NCI-H82 treated with DMSO at 0.1 percent for 48 hours (cell line): ENCODE results near the gene DACT3.

Source experiments
- DNase-seq: peaks from one replicate; lab custom pipeline; 2025; ENCODE audit not compliant: unreplicated experiment; lab: John Stamatoyannopoulos, UW

The DACT3 gene, protein sequence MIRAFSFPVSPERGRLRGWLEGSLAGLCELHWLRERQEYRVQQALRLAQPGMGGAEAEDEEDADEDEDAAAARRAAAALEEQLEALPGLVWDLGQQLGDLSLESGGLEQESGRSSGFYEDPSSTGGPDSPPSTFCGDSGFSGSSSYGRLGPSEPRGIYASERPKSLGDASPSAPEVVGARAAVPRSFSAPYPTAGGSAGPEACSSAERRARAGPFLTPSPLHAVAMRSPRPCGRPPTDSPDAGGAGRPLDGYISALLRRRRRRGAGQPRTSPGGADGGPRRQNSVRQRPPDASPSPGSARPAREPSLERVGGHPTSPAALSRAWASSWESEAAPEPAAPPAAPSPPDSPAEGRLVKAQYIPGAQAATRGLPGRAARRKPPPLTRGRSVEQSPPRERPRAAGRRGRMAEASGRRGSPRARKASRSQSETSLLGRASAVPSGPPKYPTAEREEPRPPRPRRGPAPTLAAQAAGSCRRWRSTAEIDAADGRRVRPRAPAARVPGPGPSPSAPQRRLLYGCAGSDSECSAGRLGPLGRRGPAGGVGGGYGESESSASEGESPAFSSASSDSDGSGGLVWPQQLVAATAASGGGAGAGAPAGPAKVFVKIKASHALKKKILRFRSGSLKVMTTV

DNA sequence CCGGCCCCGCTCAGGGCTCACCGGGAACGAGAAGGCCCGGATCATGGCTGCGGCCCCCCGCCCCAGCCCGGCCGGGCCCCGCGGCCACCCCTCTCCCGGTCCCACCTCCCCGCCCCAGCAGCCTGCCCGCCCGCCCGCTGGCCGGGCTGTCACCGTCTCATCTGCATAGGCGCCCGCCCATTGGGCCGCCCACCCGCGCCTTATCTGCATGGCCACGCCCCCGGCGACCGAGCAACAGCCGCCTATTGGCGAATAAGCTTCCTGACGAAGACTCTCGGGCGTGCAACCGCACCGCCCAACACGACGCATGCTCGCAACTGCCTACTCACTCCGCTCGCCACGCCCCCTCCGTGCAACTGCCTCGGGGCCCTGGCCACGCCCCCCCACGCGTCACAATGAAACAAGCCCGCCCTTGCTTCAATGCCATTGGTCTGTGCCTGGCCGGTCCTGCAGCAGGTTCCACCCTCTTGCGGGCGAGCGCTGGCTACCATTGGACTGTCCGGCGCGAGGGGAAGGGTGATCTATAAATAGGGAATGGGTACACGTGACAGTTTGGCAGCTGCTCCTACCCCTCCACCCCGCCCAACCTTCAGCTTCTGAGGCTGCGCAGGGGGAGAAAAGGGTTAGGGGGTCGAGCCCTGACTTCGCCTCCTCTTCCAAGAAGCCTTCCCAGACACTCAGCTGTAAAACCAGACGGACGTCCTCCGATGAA, at the start of gene DACT3:
TSS of gene DACT3 (minus strand) at position 163 of the 712 bp plus-strand sequence. CDS start at position 45, 118 bp downstream.
- DNase-seq = peak; percentile 99

DNA sequence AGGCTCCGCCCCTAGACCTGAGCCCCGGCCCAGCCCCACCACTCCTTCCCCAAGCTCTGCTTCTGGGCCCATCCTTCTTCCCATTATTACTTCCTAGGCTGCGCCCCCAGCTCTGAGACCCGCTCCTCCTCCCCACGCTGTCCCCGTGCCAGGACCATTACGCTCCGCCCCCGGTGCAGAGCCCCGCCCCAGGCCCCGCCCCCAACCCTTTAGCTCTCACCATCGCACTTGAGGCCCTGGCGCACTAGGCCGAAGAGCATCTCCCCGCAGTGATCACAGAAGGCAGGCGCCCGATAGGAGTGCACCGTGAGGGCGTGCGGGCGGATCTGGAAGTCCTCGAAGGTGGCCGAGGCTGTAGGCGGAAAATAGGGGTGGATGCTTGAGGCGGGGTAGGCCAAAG, 49.7 kb upstream of the DACT3 start:
- no peak for DNase-seq

DNA sequence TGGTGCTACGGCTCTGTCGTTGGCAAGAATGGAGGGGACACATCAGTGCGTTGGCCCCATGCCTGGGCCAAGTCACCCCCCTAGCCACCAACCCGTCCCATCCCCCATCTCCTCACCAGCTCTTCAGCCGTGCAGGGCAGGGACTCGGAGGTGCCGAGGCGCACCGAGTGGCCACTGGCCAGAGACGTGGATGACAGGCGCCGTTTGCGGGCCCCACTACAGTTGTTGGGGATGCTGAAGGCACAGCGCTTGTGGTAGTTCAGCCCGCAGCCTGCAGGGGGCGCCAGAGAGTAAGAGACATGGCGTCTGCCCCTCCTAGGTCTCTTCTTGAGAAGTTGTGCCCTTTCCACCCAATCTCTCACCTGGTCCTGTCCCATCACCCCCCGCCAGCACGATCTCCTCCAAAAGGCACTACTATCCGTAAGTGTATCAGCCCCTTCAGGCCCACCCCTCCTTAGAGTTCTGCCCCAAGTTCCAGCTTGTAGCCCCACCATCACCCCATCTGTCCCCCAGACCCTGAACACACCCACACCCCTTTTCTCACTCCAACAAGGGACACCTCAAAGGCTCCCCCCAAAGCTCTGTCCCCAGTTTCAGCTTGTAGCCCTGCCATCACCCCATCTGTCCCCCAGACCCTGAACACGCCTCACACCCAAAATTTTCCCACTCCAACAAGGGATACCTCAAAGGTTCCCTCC, 43.5 kb upstream of the DACT3 start:
- no peak for DNase-seq

DNA sequence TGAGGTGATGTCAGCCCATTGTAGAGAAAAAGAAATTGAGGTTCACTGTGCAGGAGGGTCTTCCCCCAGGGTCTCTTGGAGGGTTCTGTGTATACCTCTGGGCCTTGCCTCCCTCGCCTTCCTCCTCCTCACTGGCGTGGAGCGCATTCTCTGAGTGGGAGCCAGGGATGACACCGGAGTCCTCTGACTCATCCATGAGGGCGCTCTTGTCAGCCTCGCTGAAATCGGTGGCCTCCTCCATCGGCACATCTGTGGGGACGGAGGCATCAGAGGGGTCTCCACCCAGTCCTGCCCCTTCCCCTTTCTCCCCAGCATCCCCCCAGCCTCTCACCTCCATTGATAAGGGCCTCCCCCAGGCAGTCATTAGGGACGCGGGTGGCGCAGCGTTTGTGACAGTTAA, 39.7 kb upstream of the DACT3 start:
- no peak for DNase-seq

DNA sequence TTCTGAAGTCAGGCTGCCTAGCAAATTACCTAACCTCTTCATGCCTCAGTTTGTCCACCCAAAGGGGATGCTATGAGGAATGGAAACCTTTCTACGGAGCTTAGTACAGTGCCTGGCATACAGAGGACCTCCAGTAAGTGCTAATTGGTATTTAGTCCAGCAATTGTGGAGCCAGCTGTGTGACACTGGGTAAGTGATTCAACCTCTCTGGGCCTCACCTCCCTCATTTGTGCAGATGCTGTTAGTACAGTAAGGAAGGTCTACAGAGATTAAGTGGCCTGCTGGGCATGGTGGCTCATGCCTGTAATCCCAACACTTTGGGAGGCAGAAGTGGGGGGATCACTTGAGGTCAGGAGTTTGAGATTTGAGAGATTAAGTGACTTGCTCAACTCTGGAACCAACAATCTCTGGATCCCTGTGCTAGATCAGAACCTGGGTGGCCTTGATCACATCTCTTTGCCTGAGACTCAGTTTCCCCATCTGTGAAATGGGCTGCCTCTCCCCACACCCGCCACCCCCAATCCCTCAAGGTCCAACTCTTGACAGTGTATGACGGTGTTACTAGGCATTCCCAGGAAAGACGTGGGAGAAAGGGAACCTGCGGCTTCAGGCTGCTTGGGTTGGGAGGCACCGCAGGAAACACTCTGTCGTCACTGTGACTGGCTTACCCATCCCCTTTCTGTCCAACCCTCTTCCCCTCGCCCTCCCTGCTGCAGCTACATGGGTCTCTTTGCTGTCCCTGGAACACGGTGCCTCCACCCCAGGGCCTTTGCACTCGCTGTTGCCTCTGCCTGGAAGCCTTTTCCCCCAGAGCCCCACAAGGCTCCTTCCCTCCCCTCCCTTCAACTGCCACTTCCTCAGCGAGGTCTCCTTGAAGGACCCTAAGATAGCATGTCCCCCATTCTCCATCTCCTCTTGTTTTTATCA, 37.7 kb upstream of the DACT3 start:
- no peak for DNase-seq

DNA sequence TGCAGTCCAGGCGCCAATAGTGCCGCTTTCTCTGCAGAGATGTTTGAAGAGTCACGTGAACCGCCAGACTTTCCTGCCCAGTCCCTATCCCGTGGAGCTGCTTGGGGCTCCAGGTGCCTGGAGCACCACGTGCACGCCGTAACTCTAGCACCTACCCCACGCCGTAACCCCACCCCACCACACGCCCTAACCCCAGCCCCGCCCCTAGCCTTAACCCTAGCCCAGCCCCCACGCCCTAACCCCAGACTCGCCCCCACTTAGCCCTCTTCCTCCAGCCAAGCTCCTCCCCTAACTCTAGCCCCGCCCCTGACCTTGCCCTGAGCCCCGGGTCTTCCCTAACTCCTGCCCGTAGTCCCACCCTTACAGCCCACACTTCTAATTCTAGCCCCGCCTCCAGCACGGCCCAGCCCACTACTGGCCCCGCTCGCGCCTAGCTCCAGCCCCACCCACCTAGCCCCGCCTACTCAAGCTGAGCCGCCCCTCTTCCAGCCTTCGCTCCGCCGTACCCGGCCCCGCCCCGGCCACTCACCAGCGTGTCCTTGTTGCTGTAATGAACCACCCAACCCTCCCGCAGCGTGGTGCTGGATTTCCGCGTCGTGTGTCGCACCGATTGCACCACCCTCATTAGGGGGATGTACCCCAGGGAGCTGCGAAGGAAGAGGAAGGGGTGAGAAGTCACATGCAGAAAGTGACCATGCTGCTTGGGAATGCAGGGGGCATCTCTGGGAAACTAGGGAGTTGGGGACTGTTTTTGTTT, 36.4 kb upstream of the DACT3 start:
- no peak for DNase-seq

DNA sequence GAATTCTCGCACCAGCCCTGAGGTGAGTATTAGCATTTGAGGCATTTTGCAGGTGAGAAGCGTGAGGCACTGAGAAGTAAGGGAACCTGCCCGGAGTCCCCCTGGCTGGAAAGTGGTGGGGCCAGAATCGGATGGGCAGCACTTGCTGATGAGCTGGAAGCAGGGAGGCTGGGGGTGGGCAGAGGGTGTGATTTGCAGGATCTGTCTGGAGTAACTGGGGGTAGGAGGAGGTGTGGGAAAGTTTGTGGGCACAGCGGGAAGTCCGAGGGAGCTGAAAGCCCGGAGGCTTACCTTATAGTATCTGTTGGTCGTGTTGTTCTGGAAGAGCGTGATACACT, 35.9 kb upstream of the DACT3 start:
- no peak for DNase-seq

DNA sequence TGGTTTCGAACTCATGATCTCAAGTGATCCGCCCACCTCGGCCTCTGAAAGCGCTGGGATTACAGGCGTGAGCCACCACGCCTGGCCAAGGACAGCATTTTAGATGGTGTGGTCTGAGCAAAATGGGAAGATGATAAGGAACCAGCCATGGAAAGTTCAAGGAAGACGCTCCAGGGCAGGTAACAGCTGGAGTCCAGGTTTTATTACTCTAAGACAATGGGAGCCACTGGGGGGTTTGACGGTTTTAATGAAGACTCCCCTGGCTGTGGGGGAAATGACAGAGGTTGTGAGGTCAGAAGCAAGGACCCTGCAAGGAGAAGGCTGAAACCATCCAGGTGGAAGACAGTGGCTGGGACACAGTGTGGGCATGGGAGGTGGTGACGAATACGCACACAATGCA, 35.1 kb upstream of the DACT3 start:
- no peak for DNase-seq

DNA sequence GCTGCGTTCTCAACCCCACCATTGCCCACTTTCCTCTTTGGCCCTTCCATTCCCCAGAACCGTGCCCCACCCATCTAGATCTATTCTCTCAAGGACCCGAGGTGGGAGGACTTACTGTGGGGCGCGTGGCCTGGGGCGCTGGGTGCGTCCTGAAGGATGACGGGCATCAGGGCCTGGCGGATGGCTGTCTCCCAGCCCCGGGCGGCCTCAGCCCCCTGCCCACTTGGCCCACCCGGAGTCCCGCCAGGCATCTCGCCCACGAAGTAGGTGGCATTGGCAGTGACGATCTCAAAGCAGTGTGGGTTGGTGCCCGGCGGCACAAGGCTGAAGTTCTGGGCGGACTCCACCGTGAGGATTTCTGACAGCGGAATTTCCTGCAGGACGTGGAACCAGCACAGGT, 32.8 kb upstream of the DACT3 start:
- no peak for DNase-seq

DNA sequence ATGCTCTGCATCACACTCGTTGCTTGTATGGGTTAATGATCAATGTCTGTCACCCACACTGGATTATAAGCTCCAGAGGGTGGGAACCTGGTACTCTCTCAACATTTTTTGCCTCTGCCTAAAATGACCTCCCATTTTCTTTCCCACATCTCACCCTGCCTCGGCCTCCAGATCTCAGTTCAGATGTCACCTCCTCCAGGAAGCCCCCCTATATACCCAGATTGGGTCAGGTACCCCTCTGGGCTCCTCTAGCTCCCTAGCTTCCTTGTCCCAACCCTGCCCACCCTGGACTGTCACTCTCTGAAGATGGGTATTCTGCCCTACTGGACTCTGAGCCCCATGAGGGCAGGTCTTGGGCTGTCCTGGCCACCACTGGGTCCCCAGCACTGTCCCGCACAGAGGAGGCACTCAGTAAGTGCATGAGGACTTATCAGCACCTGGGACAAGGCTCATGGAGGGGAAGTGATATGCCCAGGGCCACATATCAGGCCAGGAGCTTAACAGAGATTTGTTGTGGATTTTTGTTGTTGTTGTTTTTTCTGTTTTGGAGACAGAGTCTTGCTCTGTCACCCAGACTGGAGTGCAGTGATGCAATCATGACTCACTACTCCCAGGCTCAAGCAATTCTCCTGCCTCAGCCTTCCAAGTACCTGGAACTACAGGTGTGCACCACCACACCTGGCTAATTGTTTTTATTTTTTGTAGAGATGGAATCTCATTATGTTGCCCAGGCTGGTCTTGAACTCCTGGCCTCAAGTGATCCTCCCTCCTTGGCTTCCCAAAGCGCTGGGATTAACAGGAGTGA, 32.1 kb upstream of the DACT3 start:
- DNase-seq = no peak

DNA sequence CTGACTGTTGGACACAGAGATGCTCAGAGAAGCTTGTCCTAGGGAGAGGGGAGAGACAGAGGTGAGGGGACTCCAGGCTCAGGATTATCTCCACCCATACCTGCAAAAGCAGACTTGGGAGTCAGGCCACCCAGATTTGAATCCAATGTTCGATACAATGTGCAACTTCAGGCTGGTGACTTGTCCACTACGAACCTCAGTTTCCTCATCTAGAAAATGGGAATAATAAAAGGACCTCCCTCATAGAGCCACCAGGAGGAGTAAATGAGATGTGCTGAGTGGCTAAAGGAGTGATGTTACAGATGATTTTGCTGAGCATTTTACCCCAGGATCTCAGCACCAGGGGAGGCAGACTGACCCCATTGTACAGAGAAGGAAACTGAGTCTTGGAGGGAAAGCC, 31.0 kb upstream of the DACT3 start:
- DNase-seq = no peak

DNA sequence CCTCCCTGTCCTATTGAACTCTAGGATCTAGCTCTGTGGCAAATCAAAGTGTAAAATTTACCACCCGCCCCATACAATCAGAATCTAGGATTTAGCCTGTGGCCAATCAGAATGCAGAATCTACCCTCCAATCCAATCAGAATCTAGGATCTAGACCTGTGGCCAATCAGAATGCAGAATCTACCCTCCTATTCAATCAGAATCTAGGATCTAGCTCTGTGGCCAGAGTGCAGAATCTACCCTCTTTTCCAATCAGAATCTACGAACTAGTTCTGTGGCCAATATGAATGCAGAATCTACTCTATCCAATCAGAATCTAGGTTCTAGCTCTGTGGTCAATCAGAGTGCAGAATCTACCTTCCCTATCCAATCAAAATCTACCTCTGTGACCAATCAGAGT, 30.1 kb upstream of the DACT3 start:
- no peak for DNase-seq

DNA sequence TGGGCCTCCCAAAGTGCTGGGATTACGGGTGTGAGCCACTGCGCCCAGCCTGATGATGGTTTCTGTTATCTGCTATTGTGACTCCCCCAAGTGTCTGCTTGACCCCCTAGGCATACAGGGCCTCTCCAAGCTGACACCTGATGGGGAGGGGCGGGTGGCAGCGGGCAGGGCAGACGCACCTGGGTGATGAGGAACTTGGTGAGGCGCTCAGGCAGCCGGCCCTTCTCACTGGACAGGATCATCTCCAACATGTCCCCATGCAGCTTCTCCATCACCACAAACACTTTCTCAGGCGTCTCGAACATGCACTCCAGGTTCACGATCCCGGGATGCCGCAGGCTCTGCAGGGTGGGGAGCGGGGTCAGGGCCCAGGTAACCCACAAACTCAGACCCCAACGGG, 28.4 kb upstream of the DACT3 start:
- DNase-seq = no peak

DNA sequence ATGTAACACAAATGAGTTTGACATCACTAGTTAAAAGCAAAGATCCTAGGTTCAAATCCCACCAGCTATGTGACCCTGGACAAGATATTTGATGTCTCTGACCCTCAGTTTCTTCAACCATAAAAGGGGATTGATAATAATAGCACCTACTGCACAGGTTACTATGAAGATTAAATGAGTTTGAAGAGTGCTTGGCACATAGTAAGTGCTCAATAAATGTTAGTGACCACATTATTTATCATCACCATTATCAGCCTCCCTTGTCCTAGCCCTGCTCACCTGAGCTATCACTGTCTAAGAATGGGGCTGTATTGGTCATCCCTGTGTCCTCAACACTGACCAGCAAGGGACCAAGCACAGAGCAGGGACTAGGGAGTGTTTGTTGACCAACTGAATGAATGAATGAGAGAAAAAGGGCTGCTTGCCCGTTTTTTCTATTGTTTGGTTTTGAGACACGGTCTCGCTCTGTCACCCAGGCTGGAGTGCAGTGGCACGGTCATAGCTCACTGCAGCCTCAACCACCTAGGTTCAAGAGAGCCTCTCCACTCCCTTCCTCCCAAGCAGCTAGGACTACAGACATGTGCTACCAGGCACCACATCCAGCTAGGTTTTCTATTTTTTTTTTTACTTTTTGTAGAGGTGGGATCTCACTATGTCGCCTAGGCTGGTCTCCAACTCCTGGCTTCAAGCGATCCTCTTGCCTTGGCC, 26.6 kb upstream of the DACT3 start:
- DNase-seq = no peak

DNA sequence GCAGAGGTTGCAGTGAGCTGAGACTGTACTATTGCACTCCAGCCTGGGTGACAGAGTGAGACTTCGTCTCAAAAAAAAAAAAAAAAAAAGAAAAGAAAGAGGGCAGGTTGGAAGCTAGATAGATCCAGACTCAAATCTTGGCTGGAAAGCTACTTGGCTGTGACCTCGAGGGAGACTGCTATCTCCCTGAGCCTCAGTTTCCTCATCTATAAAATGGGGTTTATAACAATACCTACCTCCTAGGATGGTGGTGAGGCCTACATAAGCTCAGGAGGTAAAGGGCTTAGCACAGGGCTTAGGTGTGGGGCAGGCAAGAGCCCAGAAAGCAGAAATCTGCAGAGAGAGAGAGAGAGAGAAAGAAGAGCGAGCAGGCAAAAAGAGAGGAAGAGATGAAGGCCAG, 24.2 kb upstream of the DACT3 start:
- no peak for DNase-seq

DNA sequence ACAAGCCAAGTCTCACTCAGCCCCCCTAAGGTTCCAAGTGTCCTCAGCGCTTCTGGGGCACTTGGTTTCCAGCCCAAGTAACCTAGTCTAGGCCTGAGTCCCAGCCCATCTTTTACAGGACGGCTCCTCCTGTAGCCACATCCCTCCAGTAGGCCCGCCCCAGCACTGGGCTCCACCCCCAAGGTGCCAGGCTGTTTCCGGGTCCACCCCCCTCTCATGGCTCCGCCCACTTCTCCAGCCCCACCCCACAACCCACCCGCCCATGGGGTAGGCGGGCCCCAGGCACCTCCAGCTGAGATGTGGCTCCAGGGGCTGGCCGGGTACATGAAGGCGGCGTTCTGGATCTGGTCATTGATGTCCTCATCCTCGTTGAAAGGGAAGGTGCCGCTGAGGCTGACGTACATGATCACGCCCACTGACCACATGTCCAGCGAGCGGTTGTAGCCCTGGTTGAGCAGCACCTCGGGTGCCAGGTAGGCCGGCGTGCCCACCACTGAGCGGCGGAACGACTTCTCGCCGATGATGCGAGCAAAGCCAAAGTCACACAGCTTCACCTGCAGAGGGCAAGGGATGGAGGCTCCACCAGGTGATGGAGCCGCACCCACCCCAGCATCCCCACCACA, 17.2 kb upstream of the DACT3 start:
- no peak for DNase-seq

DNA sequence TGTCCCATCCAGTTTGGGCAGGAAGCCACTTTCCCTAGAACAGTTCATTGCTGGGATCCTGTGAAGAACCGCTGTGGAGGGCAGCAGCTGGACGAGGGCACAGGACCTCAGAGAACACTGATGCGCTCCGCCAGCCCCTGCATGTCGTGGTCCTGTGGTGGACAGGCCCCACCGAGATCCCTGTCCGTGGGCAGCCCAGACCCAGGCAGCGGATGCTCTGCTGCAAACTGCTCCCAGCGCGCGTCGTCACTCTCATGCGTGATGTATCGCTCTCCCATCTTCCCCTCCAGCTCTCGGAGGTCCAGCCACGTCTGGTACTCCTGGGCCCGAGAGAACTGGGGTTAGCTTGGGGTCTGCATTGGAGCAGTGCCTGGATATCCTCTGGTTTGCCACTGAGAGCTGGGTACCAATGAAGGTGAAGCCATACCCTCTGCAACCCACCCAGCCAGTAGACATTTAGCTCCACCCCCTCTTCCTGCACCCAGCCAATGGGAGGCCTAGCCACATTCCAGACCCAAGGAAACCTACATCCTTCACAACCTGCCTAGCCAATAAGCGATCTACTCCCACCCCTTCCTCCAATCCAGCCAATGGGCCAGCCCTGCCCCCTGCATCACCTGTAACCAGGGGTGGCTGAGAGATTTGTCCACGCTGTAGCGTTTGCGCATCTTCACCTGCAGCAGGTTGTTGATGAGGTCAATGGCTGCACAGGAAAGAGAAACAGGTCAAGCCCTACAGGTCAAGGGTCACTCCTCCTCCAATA, 13.6 kb upstream of the DACT3 start:
- DNase-seq = no peak
